Measurements from ENCODE around the gene TEC.

TEC gene

DNA sequence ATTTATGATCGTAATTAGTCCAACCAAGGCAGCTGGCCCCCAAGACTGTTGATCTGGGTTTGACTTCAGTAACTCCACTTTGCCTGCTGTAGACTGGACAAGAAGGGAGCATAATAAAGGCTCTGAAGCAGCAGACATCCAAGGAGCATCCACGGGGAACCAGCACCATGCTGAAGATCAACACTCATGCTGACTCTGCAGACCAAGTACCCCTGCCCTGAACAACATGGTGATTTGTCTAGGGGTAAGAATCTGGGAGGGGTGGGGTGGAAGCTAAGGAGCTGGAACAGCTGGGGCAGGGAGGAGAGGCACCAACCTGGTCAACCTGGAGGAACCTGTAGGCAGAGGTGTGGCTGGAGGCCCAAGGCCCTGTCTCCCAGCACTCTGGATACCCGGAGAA lies 2.1 kb downstream of the TEC start:
- DNase-seq = no peak

GRCh38 chr4:48266781-48267180 lies 2.9 kb downstream of the TEC start:
- no peak for DNase-seq

- no peak for DNase-seq
These were observed 6.7 kb downstream of the TEC start for GRCh38 chr4:48262926-48263325.

DNA sequence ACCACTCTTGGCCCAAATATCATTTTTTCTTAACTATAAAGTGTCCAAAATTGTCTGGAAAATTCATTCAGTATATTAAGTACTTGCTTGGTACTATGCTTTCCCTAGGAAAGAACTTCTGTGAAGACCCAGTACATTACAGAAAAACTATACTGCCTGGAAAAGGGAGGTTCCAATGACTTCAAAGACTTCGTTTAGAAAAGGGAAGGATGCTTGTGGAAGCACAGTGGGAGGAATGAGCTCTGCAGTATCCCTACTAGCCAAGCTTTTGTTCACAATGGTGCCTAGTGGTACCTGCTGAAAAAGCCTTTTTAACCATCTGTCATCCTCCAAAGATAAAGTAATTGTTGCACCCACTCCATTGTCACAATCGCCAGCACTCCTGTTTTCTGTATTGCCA lies 7.2 kb downstream of the TEC start:
- no peak for DNase-seq

DNA sequence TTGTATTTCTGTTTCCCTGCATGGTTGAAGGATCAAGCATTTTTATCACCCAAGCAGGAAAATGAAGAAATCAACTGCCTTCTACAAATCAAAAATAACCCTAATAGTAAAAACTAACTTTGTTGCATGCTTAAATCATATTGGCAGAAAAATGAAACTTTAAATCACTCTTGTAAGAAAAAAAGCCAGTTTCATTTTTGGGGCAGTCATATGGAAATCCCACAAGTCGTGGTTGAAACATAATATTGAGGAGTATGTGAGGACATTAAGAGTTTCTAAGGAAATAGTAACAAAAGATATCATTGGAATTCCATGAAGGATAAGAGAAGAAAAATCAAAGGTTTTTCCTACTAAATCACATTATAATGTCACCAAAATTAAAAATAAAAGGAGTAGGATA lies 8.4 kb downstream of the TEC start:
- DNase-seq = no peak

GRCh38 chr4:48259748-48260147 lies 9.9 kb downstream of the TEC start:
- no peak for DNase-seq

- DNase-seq = no peak
These were observed 10.7 kb downstream of the TEC start for GRCh38 chr4:48258845-48259397.

- DNase-seq = no peak
These were observed 13.7 kb downstream of the TEC start for GRCh38 chr4:48255959-48256342.

DNA sequence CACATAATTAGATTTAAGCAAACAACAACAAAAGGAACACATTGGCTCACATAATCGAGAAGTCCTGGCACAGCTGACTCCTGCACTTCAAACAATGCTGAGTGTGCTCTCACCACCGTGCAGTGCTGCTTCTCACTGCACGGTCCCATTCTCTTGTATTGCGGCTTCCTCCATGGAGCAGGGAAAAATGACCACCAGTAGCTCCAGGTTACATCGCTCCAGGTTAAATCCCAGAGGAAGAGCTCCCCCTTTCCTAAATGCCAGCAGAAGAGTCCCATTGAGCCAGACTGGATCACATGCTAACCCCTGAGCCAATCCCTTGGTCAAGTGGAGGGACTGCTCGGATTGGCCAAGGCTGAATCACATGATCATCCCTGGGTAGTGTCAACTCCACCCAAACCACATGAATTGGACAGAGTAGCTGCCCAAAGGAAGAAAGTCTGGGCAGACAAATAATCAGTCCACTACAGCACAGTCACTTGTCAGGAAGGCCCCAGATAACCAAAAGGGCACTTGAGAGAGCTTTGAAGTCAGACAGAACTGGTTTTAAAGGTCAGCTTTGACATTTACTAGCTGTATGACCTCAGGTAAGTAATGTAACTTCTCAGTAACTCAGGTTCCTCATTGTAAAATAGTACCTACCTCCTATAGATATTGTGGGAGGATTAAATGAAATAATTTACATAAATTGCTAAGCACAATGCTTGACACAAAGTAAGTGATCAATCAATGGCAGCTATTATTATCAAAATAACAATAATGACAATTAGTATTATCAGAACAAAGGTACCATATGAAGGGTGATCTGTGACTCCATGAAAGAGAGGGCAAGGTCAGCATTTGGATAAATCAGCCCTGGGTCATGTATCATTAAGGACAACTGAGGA lies 14.3 kb downstream of the TEC start:
- no peak for DNase-seq

GRCh38 chr4:48254381-48255071 lies 15.1 kb downstream of the TEC start:
- DNase-seq = no peak

GRCh38 chr4:48252313-48252712 lies 17.3 kb downstream of the TEC start:
- no peak for DNase-seq

DNA sequence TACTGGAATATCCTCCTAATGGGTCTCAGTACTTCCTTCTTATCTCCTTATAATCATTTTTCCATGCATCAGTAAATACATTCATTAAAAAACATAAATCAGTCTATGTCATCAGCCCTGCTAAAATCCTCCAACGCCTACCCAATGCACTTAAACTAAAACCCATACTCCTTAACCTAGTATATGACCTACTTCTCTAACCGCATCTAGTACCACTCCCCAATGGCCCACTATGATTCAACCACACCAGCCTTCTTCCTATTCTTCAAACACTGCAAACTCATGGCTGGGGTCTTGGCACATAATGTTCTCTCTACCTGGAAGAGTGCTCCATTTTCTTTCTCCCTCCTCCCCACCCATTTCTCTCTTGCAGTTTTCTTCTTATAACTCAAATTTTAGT lies 18.7 kb downstream of the TEC start:
- DNase-seq = no peak

GRCh38 chr4:48250343-48250742 lies 19.3 kb downstream of the TEC start:
- DNase-seq = no peak

GRCh38 chr4:48249378-48249777 lies 20.3 kb downstream of the TEC start:
- DNase-seq = no peak

DNA sequence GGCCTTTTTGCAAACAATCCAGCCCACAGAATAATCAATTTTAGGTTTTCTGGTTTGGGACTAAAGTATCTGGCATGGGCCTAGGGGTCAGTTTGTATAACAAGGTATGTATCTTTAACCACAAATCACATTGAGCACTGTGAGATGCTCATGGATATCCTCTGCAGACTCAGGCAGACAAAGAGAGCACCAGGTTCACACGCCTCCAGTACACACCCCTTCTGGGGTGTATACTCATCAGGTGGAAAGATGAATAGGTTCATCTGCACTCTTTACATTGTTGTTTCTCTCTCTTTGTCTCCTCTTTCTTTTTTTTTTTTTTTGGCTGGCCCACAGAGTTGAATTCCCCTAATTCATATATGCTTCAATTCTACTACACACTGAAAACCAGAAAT lies 21.1 kb downstream of the TEC start:
- DNase-seq = no peak

DNA sequence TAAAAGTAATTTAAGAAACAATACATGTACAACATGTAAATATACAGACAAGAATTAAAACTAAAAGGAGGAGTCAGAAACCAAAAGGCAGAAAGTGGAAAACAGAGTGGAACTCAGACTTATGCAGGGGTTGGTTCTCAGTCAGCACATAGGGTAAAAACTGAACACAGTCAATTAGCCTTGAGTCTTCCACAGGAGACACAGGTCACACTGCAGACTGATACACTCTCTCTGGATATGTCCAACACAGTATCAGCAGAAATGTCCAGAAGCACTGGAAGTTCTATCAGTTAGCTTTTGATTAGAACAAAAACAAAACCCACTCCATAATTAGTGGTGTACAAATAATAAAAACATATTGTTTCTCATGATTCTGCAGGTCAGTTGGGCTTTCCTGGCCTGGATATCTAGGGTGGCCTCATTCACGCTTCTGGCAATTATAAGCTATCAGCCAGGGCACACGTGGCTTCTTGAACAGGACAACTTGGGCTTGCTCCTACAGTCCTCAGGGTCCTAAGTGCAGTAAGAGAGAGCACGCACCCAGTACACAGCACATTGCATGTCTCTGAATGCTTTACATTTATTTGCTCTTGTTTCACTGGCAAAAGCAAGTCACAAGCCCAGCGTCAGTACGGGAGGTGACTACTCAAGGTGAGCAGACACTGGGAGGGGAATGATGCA lies 21.6 kb downstream of the TEC start:
- no peak for DNase-seq

DNA sequence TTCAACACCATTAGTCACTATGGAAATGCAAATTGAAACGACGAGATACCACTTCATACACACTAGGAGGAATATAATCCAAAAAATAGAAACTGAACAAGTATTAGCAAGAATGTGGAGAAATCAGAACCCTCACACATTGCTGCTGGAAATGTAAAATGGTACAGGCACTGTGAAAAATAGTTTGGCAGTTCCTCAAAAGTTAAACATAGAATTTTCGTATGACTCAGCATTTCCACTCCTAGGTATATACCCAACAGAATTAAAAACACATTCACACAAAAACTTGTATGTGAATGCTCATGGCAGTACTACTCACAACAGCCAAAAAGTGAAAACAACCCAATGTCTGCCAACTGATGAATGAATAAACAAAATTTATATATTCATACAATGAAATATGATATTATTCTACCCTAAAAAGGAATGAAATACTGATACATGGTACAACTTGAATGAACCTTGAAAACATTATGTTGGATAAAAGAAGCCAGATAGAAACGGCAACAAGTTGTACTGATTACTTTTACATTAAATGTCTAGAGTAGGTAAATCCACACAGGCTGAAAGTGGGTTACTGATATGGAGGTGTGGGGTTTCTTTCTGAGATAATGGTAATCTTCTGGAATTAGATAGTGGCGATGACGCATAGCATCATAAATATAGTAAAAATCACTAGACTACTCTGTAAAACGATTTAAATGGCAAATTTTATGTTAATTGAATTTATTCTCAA lies 22.3 kb downstream of the TEC start:
- no peak for DNase-seq

- no peak for DNase-seq
These were observed 25.0 kb downstream of the TEC start for GRCh38 chr4:48244665-48245064.

- no peak for DNase-seq
These were observed 25.8 kb downstream of the TEC start for GRCh38 chr4:48243887-48244286.

GRCh38 chr4:48243429-48243828 lies 26.2 kb downstream of the TEC start:
- no peak for DNase-seq

DNA sequence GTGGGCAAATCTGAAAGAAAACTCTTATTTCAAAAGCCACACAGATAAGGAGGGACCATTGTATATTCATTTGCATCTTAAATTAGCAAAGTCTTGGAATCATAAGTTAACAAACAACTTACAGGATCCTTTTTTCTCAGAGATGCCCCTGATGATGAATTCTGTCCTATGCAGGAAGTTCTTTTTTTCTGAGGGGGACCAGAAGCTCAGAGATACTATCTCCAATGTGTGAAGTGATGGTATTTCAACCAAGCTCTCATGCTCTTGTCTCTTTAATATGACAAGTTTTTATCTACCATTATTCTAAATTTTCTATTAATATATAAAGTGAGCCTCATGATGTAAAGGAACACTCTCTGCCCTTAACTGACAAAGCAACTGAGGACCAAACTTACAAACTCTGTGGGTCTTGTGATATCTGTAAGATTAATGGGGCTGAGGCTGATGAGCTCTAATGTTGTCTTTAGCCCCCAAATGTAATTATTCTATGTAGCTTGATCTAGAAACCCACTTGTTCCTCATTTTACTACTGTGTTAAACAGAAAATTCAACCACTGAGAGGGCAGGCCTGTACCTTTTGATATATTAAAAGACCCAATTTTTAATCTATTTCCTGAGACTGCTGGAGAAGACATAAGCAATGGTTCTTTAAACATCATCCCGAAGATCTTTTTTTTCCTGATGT lies 27.0 kb downstream of the TEC start:
- DNase-seq = no peak

GRCh38 chr4:48241731-48242130 lies 27.9 kb downstream of the TEC start:
- DNase-seq = no peak

All from T-helper 9 cell (primary cell).